ENCODE data around the gene NTS. TPM values are rescaled to one million over a fixed set of nuclear protein-coding genes. Genes with fewer than 3 reads are reported as not detected.

NTS gene
- total RNA-seq, 1 donor from 2014 or later: 2.5 TPM

DNA sequence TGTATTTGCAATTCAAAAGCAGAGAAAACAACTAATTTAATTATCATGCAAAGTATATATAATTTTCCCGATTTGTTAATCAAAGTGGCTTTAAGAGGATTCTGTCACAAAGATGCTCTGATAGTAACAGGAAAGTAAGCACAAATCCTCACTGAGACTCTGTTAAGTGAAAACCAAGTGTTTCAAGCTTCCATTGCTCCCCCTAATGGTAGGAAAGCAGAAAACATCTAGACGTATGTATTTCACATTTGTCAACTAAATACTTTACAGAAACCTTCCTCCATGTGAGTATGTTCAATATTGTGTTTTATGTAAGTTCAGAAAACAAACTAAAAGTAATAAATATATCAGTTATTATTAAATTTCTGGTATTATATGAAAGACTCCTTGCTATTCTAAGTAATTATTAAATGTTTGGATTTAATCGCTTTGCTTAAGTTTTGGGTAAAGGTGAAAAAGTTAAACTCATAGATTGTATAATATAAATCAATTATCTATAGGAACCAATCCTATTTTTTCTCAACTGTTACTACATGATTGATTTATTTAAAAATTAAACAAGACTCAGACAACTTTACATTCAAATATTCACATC, 1.5 kb upstream of the NTS start:
- DNase-seq (ENCODE audit: extremely low spot score in 2 of 2): no peak
- Histone ChIP-seq H3K27me3 (no peaks in the 10 kb centered on the region), H3K4me1 (no peaks in the 10 kb centered on the region), H3K27ac (no peak overlapping the region), H3K4me3 (no peak overlapping the region), H3K9me3 (no peaks in the 10 kb centered on the region), H3K36me3 (no peaks in the 10 kb centered on the region)
- TF ChIP-seq POLR2A (IDR thresholded peaks at IDR 0.05): no peak
- TF ChIP-seq, protein P1, sequence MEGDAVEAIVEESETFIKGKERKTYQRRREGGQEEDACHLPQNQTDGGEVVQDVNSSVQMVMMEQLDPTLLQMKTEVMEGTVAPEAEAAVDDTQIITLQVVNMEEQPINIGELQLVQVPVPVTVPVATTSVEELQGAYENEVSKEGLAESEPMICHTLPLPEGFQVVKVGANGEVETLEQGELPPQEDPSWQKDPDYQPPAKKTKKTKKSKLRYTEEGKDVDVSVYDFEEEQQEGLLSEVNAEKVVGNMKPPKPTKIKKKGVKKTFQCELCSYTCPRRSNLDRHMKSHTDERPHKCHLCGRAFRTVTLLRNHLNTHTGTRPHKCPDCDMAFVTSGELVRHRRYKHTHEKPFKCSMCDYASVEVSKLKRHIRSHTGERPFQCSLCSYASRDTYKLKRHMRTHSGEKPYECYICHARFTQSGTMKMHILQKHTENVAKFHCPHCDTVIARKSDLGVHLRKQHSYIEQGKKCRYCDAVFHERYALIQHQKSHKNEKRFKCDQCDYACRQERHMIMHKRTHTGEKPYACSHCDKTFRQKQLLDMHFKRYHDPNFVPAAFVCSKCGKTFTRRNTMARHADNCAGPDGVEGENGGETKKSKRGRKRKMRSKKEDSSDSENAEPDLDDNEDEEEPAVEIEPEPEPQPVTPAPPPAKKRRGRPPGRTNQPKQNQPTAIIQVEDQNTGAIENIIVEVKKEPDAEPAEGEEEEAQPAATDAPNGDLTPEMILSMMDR (IDR thresholded peaks at IDR 0.05): peak; percentile 52 to 60 (median 54)
- intact Hi-C loops (cut with DNase I): no loop called here

DNA sequence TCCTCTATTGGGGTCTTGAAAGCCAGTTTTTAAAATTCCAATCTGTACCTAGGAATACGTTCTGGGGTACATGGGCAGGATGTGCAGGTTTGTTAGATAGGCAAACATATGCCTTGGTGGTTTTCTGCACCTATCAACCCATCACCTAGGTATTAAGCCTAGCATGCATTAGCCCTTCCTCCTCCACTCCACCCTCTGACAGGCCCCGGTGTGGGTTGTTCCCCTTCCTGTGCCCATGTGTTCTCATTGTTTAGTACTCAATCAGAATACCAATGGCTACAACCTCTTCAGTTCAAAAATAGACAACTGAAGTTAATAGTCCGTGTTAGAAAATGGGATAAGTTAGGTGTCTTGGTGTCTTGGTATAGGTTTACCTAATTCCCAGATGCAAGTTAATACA, 3.4 kb downstream of the NTS start:
- Histone ChIP-seq H3K27me3 (no peaks in the 10 kb centered on the region), H3K36me3 (no peaks in the 10 kb centered on the region), H3K9me3 (no peaks in the 10 kb centered on the region), H3K27ac (no peak overlapping the region), H3K4me1 (no peaks in the 10 kb centered on the region), H3K4me3 (no peak overlapping the region)
- TF ChIP-seq POLR2AphosphoS5 (IDR thresholded peaks at IDR 0.05; ENCODE audit: insufficient read depth in 1 of 2, low read depth in 1 of 2): no peak
- no peak for TF ChIP-seq POLR2A (IDR thresholded peaks at IDR 0.05)
- TF ChIP-seq, protein P1 (IDR thresholded peaks at IDR 0.05): no peak
- intact Hi-C loops (cut with DNase I): no loop called here
- DNase-seq (ENCODE audit: extremely low spot score in 2 of 2): no peak

DNA sequence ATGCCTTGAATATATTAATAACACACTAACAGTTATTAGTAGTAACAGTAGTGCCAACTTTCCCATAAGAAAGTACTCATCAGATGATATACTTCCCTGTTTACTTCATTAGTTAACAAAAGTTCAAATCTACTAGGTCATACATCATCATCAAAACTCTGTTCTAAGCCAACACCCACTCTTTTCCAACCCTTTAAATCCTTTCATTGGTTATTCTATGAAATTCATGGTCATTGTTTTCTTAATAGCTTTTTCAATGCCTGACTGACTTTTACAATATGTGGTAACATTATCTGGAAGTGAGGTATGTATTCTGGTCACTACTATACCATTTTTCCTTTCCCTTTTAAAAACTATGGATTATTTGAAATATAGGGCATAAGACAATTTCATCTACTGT, 9.7 kb downstream of the NTS start:
- H3K9me3 ChIP-seq: no peaks in the 10 kb centered on the region
- no peak overlapping the region for H3K27ac ChIP-seq
- no peak for DNase-seq (ENCODE audit: extremely low spot score in 2 of 2)
- no peaks in the 10 kb centered on the region for H3K36me3 ChIP-seq
- H3K4me3 ChIP-seq: no peak overlapping the region
- TF ChIP-seq POLR2A (IDR thresholded peaks at IDR 0.05) (no peak), POLR2AphosphoS5 (IDR thresholded peaks at IDR 0.05; ENCODE audit: insufficient read depth in 1 of 2, low read depth in 1 of 2) (no peak)
- TF ChIP-seq, protein P1 (IDR thresholded peaks at IDR 0.05): no peak
- H3K27me3 ChIP-seq: no peaks in the 10 kb centered on the region
- intact Hi-C loops (cut with DNase I): no loop called here
- no peaks in the 10 kb centered on the region for H3K4me1 ChIP-seq

GRCh38 chr12:85894653-85895052, 20.6 kb downstream of the NTS start:
- Histone ChIP-seq H3K36me3 (no peaks in the 10 kb centered on the region), H3K27me3 (no peaks in the 10 kb centered on the region), H3K27ac (no peak overlapping the region), H3K4me1 (no peaks in the 10 kb centered on the region), H3K9me3 (no peaks in the 10 kb centered on the region), H3K4me3 (no peak overlapping the region)
- intact Hi-C loops (cut with DNase I): no loop called here
- TF ChIP-seq, protein P1 (IDR thresholded peaks at IDR 0.05): no peak
- TF ChIP-seq POLR2A (IDR thresholded peaks at IDR 0.05) (no peak), POLR2AphosphoS5 (IDR thresholded peaks at IDR 0.05; ENCODE audit: insufficient read depth in 1 of 2, low read depth in 1 of 2) (no peak)
- no peak for DNase-seq (ENCODE audit: extremely low spot score in 2 of 2)

DNA sequence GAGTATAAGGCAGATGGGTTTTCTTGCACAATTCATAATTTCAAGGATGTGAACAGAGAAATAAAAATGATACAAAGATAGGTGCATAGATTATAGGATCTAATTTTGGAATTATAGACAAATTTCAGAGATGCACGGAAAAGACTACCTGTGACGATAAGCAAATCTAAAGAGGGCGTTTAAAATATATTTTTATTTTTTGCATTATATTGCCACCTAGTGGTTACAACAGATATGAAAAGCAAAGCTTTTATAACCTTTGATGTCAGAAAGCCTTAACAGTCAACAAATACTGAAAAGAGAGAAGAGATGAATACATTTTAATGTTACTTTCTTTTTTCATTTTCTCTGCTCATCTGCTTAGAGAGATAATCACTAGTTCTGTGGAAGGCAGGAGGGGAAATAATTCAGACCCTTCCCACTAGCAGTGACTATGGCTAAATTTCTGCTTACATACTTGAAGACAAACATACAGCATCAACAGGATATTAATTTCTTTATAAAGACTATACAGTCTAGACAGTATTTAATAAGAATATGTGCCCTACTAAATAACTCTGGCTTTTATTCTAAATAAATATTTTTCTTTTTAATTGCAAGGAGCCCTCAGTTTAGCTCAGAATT, 46.3 kb downstream of the NTS start:
- H3K36me3 ChIP-seq: no peaks in the 10 kb centered on the region
- no peaks in the 10 kb centered on the region for H3K4me1 ChIP-seq
- intact Hi-C loops (cut with DNase I): no loop called here
- TF ChIP-seq, protein P1 (IDR thresholded peaks at IDR 0.05): peak; percentile 46 to 60 (median 50)
- TF ChIP-seq POLR2AphosphoS5 (IDR thresholded peaks at IDR 0.05; ENCODE audit: insufficient read depth in 1 of 2, low read depth in 1 of 2): no peak
- no peaks in the 10 kb centered on the region for H3K27me3 ChIP-seq
- no peak for DNase-seq (ENCODE audit: extremely low spot score in 2 of 2)
- no peak overlapping the region for H3K4me3 ChIP-seq
- no peaks in the 10 kb centered on the region for H3K9me3 ChIP-seq
- no peak overlapping the region for H3K27ac ChIP-seq

Measured in vagina (tissue), 2 donors.